NOMO-1 treated with DMSO at 0.1 percent for 48 hours (cell line): ENCODE data around the gene DMGDH.

Experiments
- DNase-seq: peaks from one replicate; lab custom pipeline; 2025; ENCODE audit not compliant: unreplicated experiment; lab: John Stamatoyannopoulos, UW

Gene DMGDH

DNA sequence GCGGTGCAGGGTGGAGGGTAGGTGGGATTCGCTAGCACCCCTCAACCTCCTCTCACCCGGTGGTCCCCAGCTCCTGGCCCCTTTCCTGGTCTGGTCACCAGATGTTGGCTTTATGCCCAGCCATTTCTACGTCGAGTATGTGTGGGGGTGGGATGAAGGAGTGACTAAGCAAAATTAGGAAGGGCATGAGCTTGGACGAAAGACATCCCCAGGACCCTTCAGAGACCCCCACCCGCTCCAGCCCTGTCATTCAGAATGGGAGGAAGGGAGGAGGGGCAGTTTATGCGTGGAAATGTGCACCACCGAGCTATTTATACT is 835 bp upstream of the DMGDH start:
- DNase-seq: no peak

DNA sequence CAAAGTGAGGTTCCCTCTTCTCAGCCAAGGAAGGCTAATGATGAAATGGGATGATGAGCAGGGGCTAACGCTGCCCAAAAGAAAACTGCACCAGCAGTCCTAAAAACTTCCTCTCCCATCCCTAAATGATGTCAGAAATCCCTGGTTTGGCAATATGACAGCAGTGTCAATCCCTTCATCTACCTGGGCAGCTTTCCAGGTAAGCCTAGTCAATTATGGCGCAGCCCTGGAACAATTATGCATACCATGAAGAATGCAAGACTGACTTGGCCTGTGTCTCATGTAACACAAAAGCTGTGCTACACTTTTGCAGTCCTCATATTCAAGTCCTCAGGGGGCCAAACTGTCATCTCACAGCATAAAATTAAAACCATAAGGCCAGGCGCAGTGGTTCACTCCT is 7.0 kb downstream of the DMGDH start:
- no peak for DNase-seq

- no peak for DNase-seq
Observed at GRCh38 chr5:79059674-79060073, 9.8 kb downstream of the DMGDH start.

GRCh38 chr5:79056847-79057246 is 12.6 kb downstream of the DMGDH start:
- no peak for DNase-seq

DNA sequence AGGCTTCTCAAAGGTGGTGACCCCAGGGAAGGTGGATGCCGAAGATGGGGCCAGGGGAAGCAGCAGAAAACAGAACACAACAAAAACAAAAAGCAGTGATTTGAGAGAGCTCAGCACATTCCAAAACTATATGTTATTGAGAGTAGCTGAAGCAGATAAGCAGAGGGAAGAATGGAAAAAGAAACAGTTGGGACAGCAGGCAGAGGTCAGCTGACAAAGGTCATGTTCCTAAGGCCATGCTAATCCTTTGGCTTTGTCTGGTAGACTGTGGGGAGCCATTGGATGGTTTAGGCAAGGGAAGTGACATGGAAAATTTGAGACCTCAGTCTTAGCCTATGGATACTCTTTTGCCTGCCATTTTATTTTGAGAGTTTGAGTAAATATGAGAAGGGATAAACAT is 14.5 kb downstream of the DMGDH start:
- DNase-seq: no peak

- DNase-seq: no peak
Observed at GRCh38 chr5:79053321-79053720, 16.2 kb downstream of the DMGDH start.

GRCh38 chr5:79050498-79050897 is 19.0 kb downstream of the DMGDH start:
- DNase-seq: no peak

DNA sequence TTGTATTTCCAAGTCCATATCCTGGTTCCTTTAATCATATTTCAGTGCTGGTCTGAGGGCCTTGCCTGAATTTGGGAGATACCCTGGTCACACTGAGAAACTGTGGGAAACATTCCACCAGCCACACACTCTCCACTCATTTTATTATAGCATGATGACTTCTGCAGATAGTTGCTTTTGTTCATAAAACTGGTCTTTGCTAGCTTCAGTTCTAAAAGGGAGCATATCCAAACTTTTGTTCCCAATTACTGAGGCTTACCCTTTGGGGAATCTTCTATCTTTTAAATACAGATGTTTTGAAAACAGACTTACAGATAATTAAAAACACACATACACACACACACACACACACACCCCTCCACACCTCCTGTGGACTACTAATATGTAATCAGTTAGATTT is 21.0 kb downstream of the DMGDH start:
- no peak for DNase-seq

- DNase-seq: no peak
Observed at GRCh38 chr5:79047199-79047598, 22.3 kb downstream of the DMGDH start.

- DNase-seq: no peak
Observed at GRCh38 chr5:79042188-79042587, 27.3 kb downstream of the DMGDH start.

GRCh38 chr5:79036769-79037168 is 32.7 kb downstream of the DMGDH start:
- DNase-seq: no peak

GRCh38 chr5:79035237-79035636 is 34.2 kb downstream of the DMGDH start:
- no peak for DNase-seq

- no peak for DNase-seq
Observed at GRCh38 chr5:79032782-79033181, 36.7 kb downstream of the DMGDH start.

GRCh38 chr5:79032031-79032695 is 37.3 kb downstream of the DMGDH start:
- DNase-seq: no peak

- DNase-seq: no peak
Observed at GRCh38 chr5:79031485-79031867, 38.0 kb downstream of the DMGDH start.

DNA sequence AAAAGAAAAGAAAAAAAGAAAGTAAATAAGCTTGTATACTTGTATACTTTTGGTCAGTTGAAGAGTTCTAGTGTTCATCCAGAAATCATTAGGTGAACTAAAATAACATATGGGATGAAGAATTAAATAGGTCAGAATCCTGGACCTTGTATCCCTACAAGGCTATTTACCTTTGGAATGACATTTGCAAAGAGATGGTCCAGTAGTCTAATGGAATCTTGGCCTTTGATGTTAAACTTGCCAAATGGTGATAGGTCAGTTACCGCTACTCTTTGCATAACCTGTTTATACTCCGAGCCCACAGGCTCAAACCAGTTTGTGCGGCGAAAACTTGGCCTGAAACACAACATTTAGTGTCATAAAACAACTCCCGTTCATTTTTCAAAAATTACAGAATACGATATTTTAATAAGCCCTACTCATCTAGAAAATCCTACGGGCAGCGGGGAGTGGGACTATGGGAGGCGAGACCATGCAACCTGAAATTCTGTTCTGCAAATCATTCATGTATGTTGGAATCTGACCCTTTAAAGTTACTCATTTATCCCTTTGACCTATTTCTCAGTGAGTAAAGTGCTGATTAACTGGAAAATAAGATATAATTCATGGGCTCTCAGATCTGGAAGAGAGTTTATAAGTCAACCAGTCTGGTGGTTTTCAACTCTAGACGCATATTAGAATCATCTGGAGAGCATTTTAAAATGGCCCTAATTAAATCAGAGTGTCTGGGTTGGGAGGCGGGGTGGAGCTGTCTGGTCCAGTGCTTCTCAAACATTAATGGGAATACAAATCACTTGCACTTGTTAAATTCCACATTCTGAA is 38.6 kb downstream of the DMGDH start:
- no peak for DNase-seq

- peak; percentile 35 for DNase-seq
Observed at GRCh38 chr5:79025054-79025472, 44.4 kb downstream of the DMGDH start.

GRCh38 chr5:79023947-79024346 is 45.5 kb downstream of the DMGDH start:
- no peak for DNase-seq

- no peak for DNase-seq
Observed at GRCh38 chr5:79023348-79023747, 46.1 kb downstream of the DMGDH start.

DNA sequence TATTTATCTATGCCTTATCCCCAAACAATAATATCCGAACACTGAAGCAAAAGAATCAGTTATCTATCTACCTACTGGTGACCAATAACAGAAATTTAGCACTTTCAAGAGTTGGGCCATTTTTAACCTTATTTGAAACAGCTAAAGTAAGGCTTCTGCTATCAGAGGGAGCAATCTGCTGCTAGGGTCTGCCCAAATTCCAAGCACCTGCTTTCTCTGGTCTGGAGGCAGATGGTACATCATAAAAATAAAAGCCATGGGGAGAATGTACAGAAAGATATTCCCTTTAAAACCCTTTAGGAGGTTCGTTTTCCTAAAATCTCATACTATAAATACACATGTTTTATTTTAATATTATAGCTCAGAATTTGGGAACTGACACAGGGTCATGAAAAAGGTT is 46.7 kb downstream of the DMGDH start:
- DNase-seq: no peak

- DNase-seq: no peak
Observed at GRCh38 chr5:79021753-79022152, 47.7 kb downstream of the DMGDH start.

- DNase-seq: peak; percentile 61
Observed at GRCh38 chr5:79020861-79021561, 48.5 kb downstream of the DMGDH start.
